Measurements from ENCODE around the gene CACNA2D2. TPM values are rescaled to one million over a fixed set of nuclear protein-coding genes. Genes with fewer than 3 reads are reported as not detected.
"Not testable (repeated sequence)": the region's sequence is repeated elsewhere in the genome, so short reads cannot be mapped to it uniquely, and the experiment has no call there.

CACNA2D2 gene
- total RNA-seq, 2 donors from 2014 or later = 1.3 TPM

GRCh38 chr3:50517721-50518206 lies 14.3 kb upstream of the CACNA2D2 start:
- 81 to 89% methylated on average over 4 of the region's 4 CpGs for WGBS, 2 donors
- intact Hi-C loops (cut with DNase I) = no loop called here
- no peak for DNase-seq

GRCh38 chr3:50516440-50516871 lies 13.0 kb upstream of the CACNA2D2 start:
- ATAC-seq (no peak), DNase-seq (no peak)
- Histone ChIP-seq H3K27me3 (no peaks in the 10 kb centered on the region), H3K36me3 (replicated peaks in 1 of 2; ENCODE audit: insufficient read depth in 1 of 2, low read depth in 2 of 2) (no peaks in the 10 kb centered on the region), H3K4me3 (no peak overlapping the region), H3K27ac (no peak overlapping the region), H3K9me3 (no peaks in the 10 kb centered on the region), H3K4me1 (no peaks in the 10 kb centered on the region)
- 89 to 94% methylated on average over 1 to 4 of the region's 4 CpGs for WGBS, 2 donors
- no peak for TF ChIP-seq CTCF (IDR thresholded peaks at IDR 0.05)
- no peak for TF ChIP-seq POLR2A (IDR thresholded peaks at IDR 0.05)
- intact Hi-C loops (cut with DNase I) = no loop called here

More at GRCh38 chr3:50517721-50518206, 14.3 kb upstream of the CACNA2D2 start:
- H3K27me3 ChIP-seq = no peaks in the 10 kb centered on the region
- no peaks in the 10 kb centered on the region for H3K9me3 ChIP-seq
- ATAC-seq = no peak
- no peaks in the 10 kb centered on the region for H3K4me1 ChIP-seq
- no peak overlapping the region for H3K27ac ChIP-seq
- no peak overlapping the region for H3K4me3 ChIP-seq
- TF ChIP-seq CTCF (IDR thresholded peaks at IDR 0.05) (no peak), POLR2A (IDR thresholded peaks at IDR 0.05) (no peak)
- H3K36me3 ChIP-seq (replicated peaks in 1 of 2; ENCODE audit: insufficient read depth in 1 of 2, low read depth in 2 of 2) = no peaks in the 10 kb centered on the region

GRCh38 chr3:50515565-50516439 lies 12.4 kb upstream of the CACNA2D2 start:
- intact Hi-C loops (cut with DNase I) = no loop called here
- ATAC-seq (no peak), DNase-seq (peak in 2 of 4 donors; percentile 13 to 27)
- H3K4me1 ChIP-seq = no peaks in the 10 kb centered on the region
- H3K27me3 ChIP-seq = no peaks in the 10 kb centered on the region
- TF ChIP-seq CTCF (IDR thresholded peaks at IDR 0.05) (no peak), POLR2A (IDR thresholded peaks at IDR 0.05) (no peak)
- H3K9me3 ChIP-seq = no peaks in the 10 kb centered on the region
- H3K27ac ChIP-seq = no peak overlapping the region
- WGBS, 2 donors = 49 to 68% methylated on average over 21 to 22 of the region's 22 CpGs
- H3K36me3 ChIP-seq (replicated peaks in 1 of 2; ENCODE audit: insufficient read depth in 1 of 2, low read depth in 2 of 2) = no peaks in the 10 kb centered on the region
- no peak overlapping the region for H3K4me3 ChIP-seq

GRCh38 chr3:50512908-50513307 lies 9.5 kb upstream of the CACNA2D2 start:
- WGBS, 2 donors = 81 to 82% methylated on average over 8 of the region's 8 CpGs
- not testable (repeated sequence) for ATAC-seq

GRCh38 chr3:50512131-50512530 lies 8.7 kb upstream of the CACNA2D2 start:
- TF ChIP-seq POLR2A (IDR thresholded peaks at IDR 0.05) (no peak), CTCF (IDR thresholded peaks at IDR 0.05) (no peak)
- H3K36me3 ChIP-seq (replicated peaks in 1 of 2; ENCODE audit: insufficient read depth in 1 of 2, low read depth in 2 of 2) = no peaks in the 10 kb centered on the region
- no peaks in the 10 kb centered on the region for H3K4me1 ChIP-seq
- ATAC-seq = no peak
- H3K27ac ChIP-seq = no peak overlapping the region
- H3K4me3 ChIP-seq = no peak overlapping the region
- no peak for DNase-seq
- no peaks in the 10 kb centered on the region for H3K27me3 ChIP-seq
- intact Hi-C loops (cut with DNase I) = no loop called here
- H3K9me3 ChIP-seq = no peaks in the 10 kb centered on the region
- 78 to 89% methylated on average over 3 of the region's 3 CpGs for WGBS, 2 donors

More at GRCh38 chr3:50512908-50513307, 9.5 kb upstream of the CACNA2D2 start:
- H3K9me3 ChIP-seq; H3K27me3 ChIP-seq; H3K27ac ChIP-seq; H3K4me3 ChIP-seq; DNase-seq; H3K36me3 ChIP-seq (replicated peaks in 1 of 2; ENCODE audit: insufficient read depth in 1 of 2, low read depth in 2 of 2); H3K4me1 ChIP-seq; intact Hi-C loops (cut with DNase I): not testable (repeated sequence)

Data from body of pancreas (tissue), 4 donors.